Measurements from ENCODE around the gene RGS11. TPM values are rescaled to one million over a fixed set of nuclear protein-coding genes. Genes with fewer than 3 reads are reported as not detected.
A peak's percentile ranks its signal among the peaks of the same experiment; 100 is the strongest.

Gene RGS11
- total and polyA plus RNA-seq, 9 of the 15 experiments (the other 6 are each of a cell fraction or from before 2014, with no cell fraction given) = not detected

DNA sequence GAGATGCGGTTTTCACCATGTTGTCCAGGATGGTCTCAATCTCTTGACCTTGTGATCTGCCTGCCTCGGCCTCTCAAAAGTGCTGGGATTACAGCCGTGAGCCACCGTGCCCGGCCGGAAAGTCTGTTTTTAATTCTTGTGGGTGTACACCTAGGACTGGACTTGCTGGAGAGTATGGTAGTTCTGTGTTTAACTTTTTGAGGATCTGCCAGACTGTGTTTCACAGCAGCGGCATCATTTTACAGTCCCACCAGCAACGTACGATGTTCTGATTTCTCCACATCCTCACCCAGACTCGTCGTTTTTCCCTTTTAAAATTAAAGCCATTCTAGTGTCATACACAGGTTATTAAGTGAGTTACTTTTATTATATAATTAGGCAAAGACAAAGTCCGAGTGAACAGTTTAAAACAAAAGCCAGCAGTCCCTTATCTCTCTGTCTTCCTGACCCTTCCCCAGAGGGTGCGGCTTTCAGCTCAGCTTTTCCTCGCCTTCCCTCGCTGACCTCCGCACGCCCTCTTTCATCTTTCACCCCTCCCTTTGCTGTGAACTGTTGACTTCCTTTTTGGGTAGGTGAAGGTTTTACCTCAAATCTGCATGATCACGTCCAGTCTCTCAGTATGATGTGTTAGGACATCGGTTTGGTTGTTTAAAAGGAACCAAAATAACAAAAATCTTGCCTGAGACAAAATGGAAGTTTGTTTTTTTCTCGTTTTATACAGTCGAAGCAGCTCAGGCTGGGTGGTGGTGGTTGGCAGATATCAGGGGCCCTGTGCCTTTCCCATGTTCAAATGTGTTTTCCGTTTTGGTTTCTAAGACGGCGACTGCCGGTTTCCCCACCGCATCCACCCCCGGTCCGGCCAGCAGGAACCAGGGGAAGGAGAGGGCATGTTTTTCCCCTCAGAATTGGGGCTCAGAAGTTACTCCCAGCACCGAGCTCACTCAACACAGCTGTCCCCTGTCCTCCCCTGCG lies 23.1 kb downstream of the RGS11 start:
- Histone ChIP-seq H3K4me1 (replicated peaks in 1 of 2; ENCODE audit: control insufficient read depth in 2 of 2, insufficient read depth in 2 of 2, low read length in 2 of 2) (peaks cover 9 to 38% of the 10 kb centered on the region in 2 experiments), H2AFZ (ENCODE audit: low read depth, low read length) (peak overlapping the region; percentile 69), H4K20me1 (replicated peaks; ENCODE audit: control insufficient read depth, insufficient read depth, low read length) (no peaks in the 10 kb centered on the region), H3K36me3 (ENCODE audit: control insufficient read depth, insufficient read depth, low read length) (peaks cover 16% of the 10 kb centered on the region; the same call in 2 of the 3 replicates), H3K9ac (ENCODE audit: insufficient read depth in 1 of 2, low read depth in 2 of 2, low read length in 2 of 2) (peak overlapping the region; percentile 58 to 80), H3K27ac (ENCODE audit: extremely low read depth, low read depth, low read length) (peak overlapping the region; percentile 85), H3K9me1 (ENCODE audit: control insufficient read depth, insufficient read depth, low read length) (no peaks in the 10 kb centered on the region), H3K4me2 (ENCODE audit: insufficient read depth, low read length) (peak overlapping the region; percentile 71), H3K27me3 (ENCODE audit: control insufficient read depth in 2 of 2, insufficient read depth in 2 of 2, low read length in 2 of 2) (no peaks in the 10 kb centered on the region), H3K4me3 (no peak overlapping the region), H3K79me2 (ENCODE audit: control insufficient read depth, insufficient read depth, low read length) (peaks cover 5% of the 10 kb centered on the region; the same call in 1 of the 3 replicates), H3K9me3 (replicated peaks; ENCODE audit: control insufficient read depth, insufficient read depth, low read depth, low read length) (no peaks in the 10 kb centered on the region)
- ChIA-PET POLR2A (interaction anchor here (0.6 to 3.5 kb wide), 3 partner anchors 9 to 18 kb away, joined by 3 to 14 read pairs (median 4); no protein-coding TSS in a partner anchor), CTCF (ENCODE audit: low intra/inter-chr PET ratio) (no interaction called here)
- DNase-seq (ENCODE audit: extremely low read depth in 1 of 4, low spot score in 3 of 4) = peak; percentile 61 to 86 (median 70)
- in situ Hi-C loops (cut with MboI) = no loop called here
- peak; percentile 92 for ATAC-seq
- no TSS peak for BruUV-seq (replicated peaks)
- FAIRE-seq = peak; percentile 97
- WGBS (ENCODE audit: insufficient coverage, low coverage, missing lambda C conversion rate) = 12% methylated on average over 30 of the region's 30 CpGs
- intact Hi-C loops (cut with micrococcal nuclease) = no loop called here
- TF ChIP-seq, protein P1, sequence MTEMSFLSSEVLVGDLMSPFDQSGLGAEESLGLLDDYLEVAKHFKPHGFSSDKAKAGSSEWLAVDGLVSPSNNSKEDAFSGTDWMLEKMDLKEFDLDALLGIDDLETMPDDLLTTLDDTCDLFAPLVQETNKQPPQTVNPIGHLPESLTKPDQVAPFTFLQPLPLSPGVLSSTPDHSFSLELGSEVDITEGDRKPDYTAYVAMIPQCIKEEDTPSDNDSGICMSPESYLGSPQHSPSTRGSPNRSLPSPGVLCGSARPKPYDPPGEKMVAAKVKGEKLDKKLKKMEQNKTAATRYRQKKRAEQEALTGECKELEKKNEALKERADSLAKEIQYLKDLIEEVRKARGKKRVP (CRISPR knock-in tag; IDR thresholded peaks at IDR 0.05) = no peak
- no peak for TF ChIP-seq ELF1 (tag; IDR thresholded peaks at IDR 0.05)
- no peak; the same call in 1 of the 2 replicates for TF ChIP-seq NCOA1 (IDR thresholded peaks at IDR 0.05; ENCODE audit: low read depth)
- no peak for TF ChIP-seq ZNF165 (CRISPR knock-in tag; IDR thresholded peaks at IDR 0.05; ENCODE audit: borderline replicate concordance)
- TF ChIP-seq, protein P2, sequence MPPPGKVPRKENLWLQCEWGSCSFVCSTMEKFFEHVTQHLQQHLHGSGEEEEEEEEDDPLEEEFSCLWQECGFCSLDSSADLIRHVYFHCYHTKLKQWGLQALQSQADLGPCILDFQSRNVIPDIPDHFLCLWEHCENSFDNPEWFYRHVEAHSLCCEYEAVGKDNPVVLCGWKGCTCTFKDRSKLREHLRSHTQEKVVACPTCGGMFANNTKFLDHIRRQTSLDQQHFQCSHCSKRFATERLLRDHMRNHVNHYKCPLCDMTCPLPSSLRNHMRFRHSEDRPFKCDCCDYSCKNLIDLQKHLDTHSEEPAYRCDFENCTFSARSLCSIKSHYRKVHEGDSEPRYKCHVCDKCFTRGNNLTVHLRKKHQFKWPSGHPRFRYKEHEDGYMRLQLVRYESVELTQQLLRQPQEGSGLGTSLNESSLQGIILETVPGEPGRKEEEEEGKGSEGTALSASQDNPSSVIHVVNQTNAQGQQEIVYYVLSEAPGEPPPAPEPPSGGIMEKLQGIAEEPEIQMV (tag; conservative IDR thresholded peaks at IDR 0.05; ENCODE audit: low read depth) = no peak
- TF ChIP-seq HOXB6 (CRISPR knock-in tag; IDR thresholded peaks at IDR 0.05; ENCODE audit: borderline replicate concordance) = no peak
- TF ChIP-seq HMG20A (CRISPR knock-in tag; conservative IDR thresholded peaks at IDR 0.05) = no peak
- TF ChIP-seq CCAR2 (IDR thresholded peaks at IDR 0.05; ENCODE audit: low read depth, low read length) = no peak
- TF ChIP-seq NR4A1 (CRISPR knock-in tag; IDR thresholded peaks at IDR 0.05) = no peak
- 0 out of 2 replicates have a peak, but pooled peaks have one; percentile 58 for TF ChIP-seq NR4A1 (tag; IDR thresholded peaks at IDR 0.05)
- TF ChIP-seq GTF3C2 (IDR thresholded peaks at IDR 0.05; ENCODE audit: borderline replicate concordance, extremely low read depth, insufficient read length) = no peak
- TF ChIP-seq ZNF347 (CRISPR knock-in tag; IDR thresholded peaks at IDR 0.05; ENCODE audit: low read depth) = no peak
- peak; percentile 43 for TF ChIP-seq ARID1B (IDR thresholded peaks at IDR 0.05)
- TF ChIP-seq CTBP1 (IDR thresholded peaks at IDR 0.05; ENCODE audit: borderline replicate concordance) = peak; percentile 73; the same call in 1 of the 2 replicates
